IPS DF 19.7 (cell line): Measurements from ENCODE around the gene KDM7A.
"Not testable (repeated sequence)": the region's sequence is repeated elsewhere in the genome, so short reads cannot be mapped to it uniquely, and the experiment has no call there.

Experiments used
- DNase-seq: peaks from one replicate; pipeline ENCODE4 v3.0.0-alpha.2; 2013; ENCODE audit warnings: low read depth, low spot score

The KDM7A gene

GRCh38 chr7:140176811-140177702 lies at the start of gene KDM7A:
KDM7A (minus strand) TSS chr7:140176983; CDS start chr7:140176937, 46 bp downstream.
- no peak for DNase-seq

GRCh38 chr7:140225562-140226249 lies 48.9 kb upstream of the KDM7A start:
- no peak for DNase-seq

GRCh38 chr7:140223515-140224221 lies 46.9 kb upstream of the KDM7A start:
- DNase-seq = no peak

GRCh38 chr7:140222814-140223213 lies 46.0 kb upstream of the KDM7A start:
- no peak for DNase-seq

GRCh38 chr7:140219672-140220524 lies 43.1 kb upstream of the KDM7A start:
- DNase-seq = no peak

GRCh38 chr7:140218656-140219055 lies 41.9 kb upstream of the KDM7A start:
- DNase-seq = no peak

- no peak for DNase-seq
Measured at GRCh38 chr7:140217750-140218501, 41.1 kb upstream of the KDM7A start.

GRCh38 chr7:140215281-140215680 lies 38.5 kb upstream of the KDM7A start:
- no peak for DNase-seq

GRCh38 chr7:140214075-140214684 lies 37.4 kb upstream of the KDM7A start:
- DNase-seq = no peak

GRCh38 chr7:140213684-140214074 lies 36.9 kb upstream of the KDM7A start:
- DNase-seq = no peak

- DNase-seq = no peak
Measured at GRCh38 chr7:140212100-140212881, 35.5 kb upstream of the KDM7A start.

GRCh38 chr7:140211698-140212097 lies 34.9 kb upstream of the KDM7A start:
- DNase-seq = no peak

- DNase-seq = no peak
Measured at GRCh38 chr7:140209866-140210609, 33.3 kb upstream of the KDM7A start.

- DNase-seq = no peak
Measured at GRCh38 chr7:140206616-140207389, 30.0 kb upstream of the KDM7A start.

- no peak for DNase-seq
Measured at GRCh38 chr7:140205600-140205999, 28.8 kb upstream of the KDM7A start.

- DNase-seq = no peak
Measured at GRCh38 chr7:140203556-140203955, 26.8 kb upstream of the KDM7A start.

- DNase-seq = not testable (repeated sequence)
Measured at GRCh38 chr7:140202942-140203341, 26.2 kb upstream of the KDM7A start.

GRCh38 chr7:140201393-140201792 lies 24.6 kb upstream of the KDM7A start:
- no peak for DNase-seq
